HG03520 (cell line): Measurements from ENCODE around the gene LYPD6.

Source experiments
- ATAC-seq: cut with Tn5 transposase; IDR thresholded peaks from one replicate; pipeline ENCODE4 v1.9.1; 2021; ENCODE audit warnings: mild to moderate bottlenecking, moderate library complexity; ENCODE audit not compliant: unreplicated experiment

LYPD6 gene

GRCh38 chr2:149399934-149400615 is 69.7 kb downstream of the LYPD6 start:
- ATAC-seq, result no peak

GRCh38 chr2:149400997-149401396 is 70.6 kb downstream of the LYPD6 start:
- no peak for ATAC-seq

- no peak for ATAC-seq
Observed at GRCh38 chr2:149409506-149409905, 79.1 kb downstream of the LYPD6 start.

GRCh38 chr2:149410701-149411484 is 80.5 kb downstream of the LYPD6 start:
- ATAC-seq, result no peak

GRCh38 chr2:149413487-149413886 is 83.1 kb downstream of the LYPD6 start:
- ATAC-seq, result no peak

GRCh38 chr2:149415086-149415485 is 84.7 kb downstream of the LYPD6 start:
- ATAC-seq, result no peak

GRCh38 chr2:149418065-149418464 is 87.7 kb downstream of the LYPD6 start:
- ATAC-seq, result no peak

GRCh38 chr2:149420053-149420963 is 89.9 kb downstream of the LYPD6 start:
- no peak for ATAC-seq

GRCh38 chr2:149421791-149422190 is 91.4 kb downstream of the LYPD6 start:
- ATAC-seq, result no peak

- ATAC-seq, result no peak
Observed at GRCh38 chr2:149422337-149422990, 92.1 kb downstream of the LYPD6 start.

GRCh38 chr2:149422991-149423338 is 92.6 kb downstream of the LYPD6 start:
- ATAC-seq, result no peak

GRCh38 chr2:149423630-149424029 is 93.2 kb downstream of the LYPD6 start:
- no peak for ATAC-seq

- no peak for ATAC-seq
Observed at GRCh38 chr2:149427387-149427786, 97.0 kb downstream of the LYPD6 start.

GRCh38 chr2:149428783-149429182 is 98.4 kb downstream of the LYPD6 start:
- no peak for ATAC-seq

GRCh38 chr2:149430743-149431736 is 100.7 kb downstream of the LYPD6 start:
- no peak for ATAC-seq

GRCh38 chr2:149438330-149438960 is 108.1 kb downstream of the LYPD6 start:
- ATAC-seq, result no peak

- ATAC-seq, result no peak
Observed at GRCh38 chr2:149441255-149441654, 110.9 kb downstream of the LYPD6 start.

- no peak for ATAC-seq
Observed at GRCh38 chr2:149442346-149442745, 112.0 kb downstream of the LYPD6 start.

- no peak for ATAC-seq
Observed at GRCh38 chr2:149443150-149443549, 112.8 kb downstream of the LYPD6 start.
